Subcutaneous abdominal adipose tissue (tissue), 5 donors: Measurements from ENCODE around the gene NRN1.

ENCODE experiments used
- H3K27ac ChIP-seq: one replicate; pipeline ENCODE4 v1.7.0; 2013; ENCODE audit warnings: low read depth, mild to moderate bottlenecking, inconsistent platforms, low read length, moderate library complexity
- H3K27me3 ChIP-seq, 5 donors: one replicate each; pipeline ENCODE4 v1.7.0; 2013; ENCODE audit warnings: low read length in 5 of 5, inconsistent platforms in 1 of 5; ENCODE audit not compliant: control insufficient read depth in 5 of 5, insufficient read depth in 4 of 5
- H3K36me3 ChIP-seq, 5 donors: one replicate each; pipeline ENCODE4 v1.7.0; 2013; ENCODE audit warnings: low read length in 5 of 5; ENCODE audit not compliant: control insufficient read depth in 5 of 5, insufficient read depth in 5 of 5
- H3K4me1 ChIP-seq, 5 donors: one replicate each; pipeline ENCODE4 v1.7.0; 2013; ENCODE audit warnings: low read length in 5 of 5, mild to moderate bottlenecking in 3 of 5, moderate library complexity in 1 of 5; ENCODE audit not compliant: control insufficient read depth in 5 of 5, insufficient read depth in 5 of 5
- H3K4me3 ChIP-seq, 5 donors: one replicate each; pipeline ENCODE4 v1.7.0; 2013; ENCODE audit warnings: low read length in 5 of 5, low read depth in 1 of 5
- H3K9ac ChIP-seq, 5 donors: one replicate each; pipeline ENCODE4 v1.7.0; 2013; ENCODE audit warnings: low read length in 5 of 5, mild to moderate bottlenecking in 4 of 5, moderate library complexity in 3 of 5
- H3K9me3 ChIP-seq, 5 donors: one replicate each; pipeline ENCODE4 v1.7.0; 2013; ENCODE audit warnings: low read length in 5 of 5; ENCODE audit not compliant: control insufficient read depth in 5 of 5
- donor health status: healthy.
- donor health status: healthy.
- donor health status: healthy.
- donor health status: healthy.
- donor health status: healthy.

Gene NRN1

GRCh38 chr6:6002848-6003620, 3.7 kb downstream of the NRN1 start:
- Histone ChIP-seq H3K36me3 (peaks cover 0 to 6% (median 0%) of the 10 kb centered on the region in 5 donors), H3K27ac (peak overlapping the region; percentile 65), H3K27me3 (peaks cover 0 to 49% (median 18%) of the 10 kb centered on the region in 5 donors), H3K4me3 (peak overlapping the region; percentile 53 to 91 (median 79)), H3K9ac (peak overlapping the region in 4 of 5 donors; percentile 47 to 74 (median 62)), H3K4me1 (peaks cover 3 to 95% (median 82%) of the 10 kb centered on the region in 5 donors), H3K9me3 (no peaks in the 10 kb centered on the region)

GRCh38 chr6:6002005-6002847, 4.5 kb downstream of the NRN1 start:
- peak overlapping the region in 4 of 5 donors; percentile 2 to 91 (median 79) for H3K4me3 ChIP-seq
- peaks cover 0 to 43% (median 15%) of the 10 kb centered on the region in 5 donors for H3K27me3 ChIP-seq
- no peaks in the 10 kb centered on the region for H3K9me3 ChIP-seq
- peaks cover 4 to 93% (median 81%) of the 10 kb centered on the region in 5 donors for H3K4me1 ChIP-seq
- H3K36me3 ChIP-seq = peaks cover 0 to 6% (median 0%) of the 10 kb centered on the region in 5 donors
- H3K9ac ChIP-seq = peak overlapping the region in 2 of 5 donors; percentile 9 to 74
- H3K27ac ChIP-seq = peak overlapping the region; percentile 65

- Histone ChIP-seq H3K36me3 (peaks cover 0 to 6% (median 0%) of the 10 kb centered on the region in 5 donors), H3K4me3 (peak overlapping the region in 4 of 5 donors; percentile 2 to 79 (median 53)), H3K9me3 (no peaks in the 10 kb centered on the region), H3K4me1 (peaks cover 4 to 94% (median 84%) of the 10 kb centered on the region in 5 donors), H3K27me3 (peaks cover 0 to 39% (median 15%) of the 10 kb centered on the region in 5 donors), H3K27ac (peak overlapping the region; percentile 30), H3K9ac (no peak overlapping the region)
Measured at GRCh38 chr6:6001443-6001842, 5.3 kb downstream of the NRN1 start.

GRCh38 chr6:5999688-6000608, 6.8 kb downstream of the NRN1 start:
- H3K36me3 ChIP-seq = peaks cover 0 to 6% (median 0%) of the 10 kb centered on the region in 5 donors
- H3K27ac ChIP-seq = peak overlapping the region; percentile 82
- H3K9ac ChIP-seq = peak overlapping the region in 2 of 5 donors; percentile 58 to 69
- H3K27me3 ChIP-seq = peaks cover 0 to 38% (median 22%) of the 10 kb centered on the region in 5 donors
- peak overlapping the region; percentile 51 to 64 (median 61) for H3K4me3 ChIP-seq
- H3K9me3 ChIP-seq = no peaks in the 10 kb centered on the region
- H3K4me1 ChIP-seq = peaks cover 8 to 91% (median 81%) of the 10 kb centered on the region in 5 donors

- H3K27me3 ChIP-seq = peaks cover 0 to 38% (median 22%) of the 10 kb centered on the region in 5 donors
- H3K4me1 ChIP-seq = peaks cover 8 to 82% (median 71%) of the 10 kb centered on the region in 5 donors
- no peaks in the 10 kb centered on the region for H3K9me3 ChIP-seq
- peaks cover 0 to 6% (median 0%) of the 10 kb centered on the region in 5 donors for H3K36me3 ChIP-seq
- peak overlapping the region; percentile 51 to 64 (median 61) for H3K4me3 ChIP-seq
- peak overlapping the region in 3 of 5 donors; percentile 30 to 69 (median 58) for H3K9ac ChIP-seq
- H3K27ac ChIP-seq = peak overlapping the region; percentile 82
Measured at GRCh38 chr6:5998711-5999687, 7.7 kb downstream of the NRN1 start.

- Histone ChIP-seq H3K4me1 (peaks cover 8 to 74% (median 64%) of the 10 kb centered on the region in 5 donors), H3K9ac (peak overlapping the region in 2 of 5 donors; percentile 52 to 60), H3K9me3 (no peaks in the 10 kb centered on the region), H3K36me3 (peaks cover 0 to 6% (median 0%) of the 10 kb centered on the region in 5 donors), H3K4me3 (peak overlapping the region in 3 of 5 donors; percentile 29 to 62 (median 61)), H3K27ac (peak overlapping the region; percentile 84), H3K27me3 (peaks cover 0 to 36% (median 21%) of the 10 kb centered on the region in 5 donors)
Measured at GRCh38 chr6:5998236-5998635, 8.5 kb downstream of the NRN1 start.

- H3K4me3 ChIP-seq = peak overlapping the region; percentile 62 to 86 (median 83)
- H3K36me3 ChIP-seq = peaks cover 0 to 6% (median 0%) of the 10 kb centered on the region in 5 donors
- H3K9me3 ChIP-seq = no peaks in the 10 kb centered on the region
- peak overlapping the region in 4 of 5 donors; percentile 33 to 73 (median 50) for H3K9ac ChIP-seq
- H3K27me3 ChIP-seq = peaks cover 0 to 29% (median 17%) of the 10 kb centered on the region in 5 donors
- peaks cover 8 to 67% (median 56%) of the 10 kb centered on the region in 5 donors for H3K4me1 ChIP-seq
- H3K27ac ChIP-seq = peak overlapping the region; percentile 84
Measured at GRCh38 chr6:5997420-5997987, 9.2 kb downstream of the NRN1 start.

GRCh38 chr6:5996714-5997419, 9.9 kb downstream of the NRN1 start:
- peaks cover 0 to 27% (median 17%) of the 10 kb centered on the region in 5 donors for H3K27me3 ChIP-seq
- H3K9me3 ChIP-seq = no peaks in the 10 kb centered on the region
- peak overlapping the region; percentile 84 for H3K27ac ChIP-seq
- H3K36me3 ChIP-seq = peaks cover 0 to 6% (median 0%) of the 10 kb centered on the region in 5 donors
- peak overlapping the region; percentile 66 to 92 (median 81) for H3K9ac ChIP-seq
- peak overlapping the region; percentile 83 to 92 (median 86) for H3K4me3 ChIP-seq
- H3K4me1 ChIP-seq = peaks cover 8 to 60% (median 50%) of the 10 kb centered on the region in 5 donors
